Panc1 (cell line): ENCODE data around the gene PLB1.

Experiments used
- CTCF ChIP-seq: fragments of 450-650 bp; IDR thresholded peaks from 2 replicates; pipeline ENCODE4 v1.5.1; 2017; ENCODE audit warnings: mild to moderate bottlenecking
- POLR2AphosphoS5 ChIP-seq: IDR thresholded peaks from 2 replicates; pipeline ENCODE4 v1.6.1; 2012; ENCODE audit warnings: mild to moderate bottlenecking, low read depth, low read length, moderate library complexity
- SIN3A ChIP-seq: IDR thresholded peaks from 2 replicates; pipeline ENCODE4 v1.6.1; 2012; ENCODE audit warnings: low read depth, mild to moderate bottlenecking, low read length, moderate library complexity, borderline replicate concordance; ENCODE audit not compliant: insufficient read depth
- TCF7L2 ChIP-seq: IDR thresholded peaks from 2 replicates; pipeline ENCODE4 v1.6.1; 2011; ENCODE audit warnings: mild to moderate bottlenecking, low read depth, low read length, inconsistent platforms

DNA sequence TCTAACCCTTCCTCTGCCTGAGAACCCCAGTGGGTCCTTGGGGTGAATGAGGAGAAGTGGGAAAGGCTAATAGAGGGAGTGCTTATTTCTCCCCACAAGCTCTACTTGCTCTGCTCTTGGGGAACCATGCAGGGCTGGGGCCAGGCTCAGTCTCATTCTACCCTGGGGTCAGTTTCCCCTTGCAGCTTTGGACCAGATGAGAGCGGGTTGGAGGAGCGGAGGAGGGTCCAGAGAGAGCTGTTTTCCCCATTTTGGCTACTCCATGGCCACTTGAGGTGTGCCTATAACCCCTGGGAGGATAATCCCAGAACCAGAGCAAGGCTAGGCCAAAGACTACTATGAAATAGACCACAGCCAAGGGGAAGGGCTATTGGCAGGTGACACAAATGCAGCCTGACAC is 29.6 kb downstream of the PLB1 start:
- TF ChIP-seq TCF7L2 (no peak), CTCF (no peak), POLR2AphosphoS5 (no peak), SIN3A (no peak)
